ENCODE data around the gene SDCCAG8.

Gene SDCCAG8

GRCh38 chr1:243420016-243420945, 164.4 kb downstream of the SDCCAG8 start:
- no peak for DNase-seq (ENCODE audit: low read depth, low spot score)

- DNase-seq (ENCODE audit: low read depth, low spot score), result peak; percentile 65
Observed at GRCh38 chr1:243420946-243421685, 165.3 kb downstream of the SDCCAG8 start.

GRCh38 chr1:243421784-243422183, 165.9 kb downstream of the SDCCAG8 start:
- DNase-seq (ENCODE audit: low read depth, low spot score), result peak; percentile 92

- DNase-seq (ENCODE audit: low read depth, low spot score), result no peak
Observed at GRCh38 chr1:243422362-243422761, 166.5 kb downstream of the SDCCAG8 start.

GRCh38 chr1:243428084-243428483, 172.2 kb downstream of the SDCCAG8 start:
- DNase-seq (ENCODE audit: low read depth, low spot score), result no peak

- no peak for DNase-seq (ENCODE audit: low read depth, low spot score)
Observed at GRCh38 chr1:243428617-243429342, 172.9 kb downstream of the SDCCAG8 start.

GRCh38 chr1:243431591-243431990, 175.8 kb downstream of the SDCCAG8 start:
- DNase-seq (ENCODE audit: low read depth, low spot score), result no peak

- DNase-seq (ENCODE audit: low read depth, low spot score), result no peak
Observed at GRCh38 chr1:243432136-243432535, 176.3 kb downstream of the SDCCAG8 start.

- no peak for DNase-seq (ENCODE audit: low read depth, low spot score)
Observed at GRCh38 chr1:243433737-243434370, 178.0 kb downstream of the SDCCAG8 start.

GRCh38 chr1:243434594-243434993, 178.8 kb downstream of the SDCCAG8 start:
- peak; percentile 51 for DNase-seq (ENCODE audit: low read depth, low spot score)

GRCh38 chr1:243435836-243436235, 180.0 kb downstream of the SDCCAG8 start:
- DNase-seq (ENCODE audit: low read depth, low spot score), result no peak

GRCh38 chr1:243438146-243438545, 182.3 kb downstream of the SDCCAG8 start:
- DNase-seq (ENCODE audit: low read depth, low spot score), result no peak

- peak; percentile 52 for DNase-seq (ENCODE audit: low read depth, low spot score)
Observed at GRCh38 chr1:243438815-243439214, 183.0 kb downstream of the SDCCAG8 start.

- DNase-seq (ENCODE audit: low read depth, low spot score), result peak; percentile 83
Observed at GRCh38 chr1:243440406-243440805, 184.6 kb downstream of the SDCCAG8 start.

- DNase-seq (ENCODE audit: low read depth, low spot score), result no peak
Observed at GRCh38 chr1:243441601-243442000, 185.8 kb downstream of the SDCCAG8 start.

- no peak for DNase-seq (ENCODE audit: low read depth, low spot score)
Observed at GRCh38 chr1:243443557-243443956, 187.7 kb downstream of the SDCCAG8 start.

- no peak for DNase-seq (ENCODE audit: low read depth, low spot score)
Observed at GRCh38 chr1:243447347-243447746, 191.5 kb downstream of the SDCCAG8 start.

GRCh38 chr1:243447844-243448243, 192.0 kb downstream of the SDCCAG8 start:
- DNase-seq (ENCODE audit: low read depth, low spot score), result no peak

- DNase-seq (ENCODE audit: low read depth, low spot score), result no peak
Observed at GRCh38 chr1:243449373-243449772, 193.5 kb downstream of the SDCCAG8 start.

- no peak for DNase-seq (ENCODE audit: low read depth, low spot score)
Observed at GRCh38 chr1:243452092-243452491, 196.3 kb downstream of the SDCCAG8 start.

GRCh38 chr1:243454328-243454997, 198.6 kb downstream of the SDCCAG8 start:
- no peak for DNase-seq (ENCODE audit: low read depth, low spot score)

Measured in astrocyte of the hippocampus (primary cell).